Sigmoid colon (tissue), 4 donors: ENCODE measurements around the gene CYB5R4.

Source experiments
- CTCF ChIP-seq, 4 experiments: fragments of 450-650 bp in 3 of 4; fragments of 200-600 bp in 1 of 4; IDR thresholded peaks; one replicate each; pipeline ENCODE4 v1.5.1; 2016 to 2019; ENCODE audit warnings: antibody characterized with exemption in 4 of 4, mild to moderate bottlenecking in 3 of 4, moderate library complexity in 2 of 4
- EP300 ChIP-seq, 4 donors: sonication (generic); formaldehyde crosslinking; IDR thresholded peaks; one replicate each; pipeline ENCODE4 v1.6.1; 2017; ENCODE audit warnings: antibody characterized with exemption in 4 of 4
- POLR2AphosphoS5 ChIP-seq, 4 donors: sonication (generic); formaldehyde crosslinking; IDR thresholded peaks; one replicate each; pipeline ENCODE4 v1.6.1; 2017; ENCODE audit warnings: antibody characterized with exemption in 4 of 4

DNA sequence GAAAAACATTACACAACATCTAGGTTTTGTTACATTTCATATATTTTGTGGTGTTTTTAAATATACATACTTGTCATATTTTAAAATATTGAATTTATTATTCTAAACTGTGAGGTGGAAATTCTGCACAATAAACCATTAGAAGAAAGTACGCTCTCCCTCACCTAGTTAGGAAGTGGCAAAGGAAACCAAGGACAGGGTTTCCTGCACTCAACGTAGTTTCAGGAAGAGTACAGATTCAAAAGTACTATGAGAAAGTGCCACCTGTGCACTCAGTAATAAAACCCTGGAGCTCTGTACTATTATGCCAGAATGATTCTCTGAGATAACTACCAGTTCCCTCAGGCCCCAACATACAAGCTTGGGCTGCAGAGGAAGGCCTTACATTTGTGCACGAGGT is 119.5 kb downstream of the CYB5R4 start:
- TF ChIP-seq CTCF (IDR thresholded peaks at IDR 0.05) (no peak), POLR2AphosphoS5 (IDR thresholded peaks at IDR 0.05) (no peak), EP300 (IDR thresholded peaks at IDR 0.05) (no peak)
